Neuronal stem cell (in vitro differentiated cells): Measurements from ENCODE around the gene SH2D3A.
A peak's percentile ranks its signal among the peaks of the same experiment; 100 is the strongest.

Experiments
- DNase-seq: peaks from one replicate; pipeline ENCODE4 v3.0.0-alpha.2; 2013; ENCODE audit warnings: low spot score
- H2AFZ ChIP-seq: one replicate; pipeline ENCODE4 v1.6.1; 2013; ENCODE audit warnings: mild to moderate bottlenecking, low read length, inconsistent platforms
- H2AK5ac ChIP-seq: 2 replicates; pipeline ENCODE4 v1.6.1; 2013; ENCODE audit warnings: low read depth, mild to moderate bottlenecking, inconsistent platforms, low read length, moderate library complexity, mixed read lengths
- H2BK120ac ChIP-seq: 2 replicates; pipeline ENCODE4 v1.6.1; 2013; ENCODE audit warnings: low read depth, mild to moderate bottlenecking, inconsistent platforms, low read length, moderate library complexity, mixed read lengths
- H2BK12ac ChIP-seq: one replicate; pipeline ENCODE4 v1.6.1; 2013; ENCODE audit warnings: low read length, inconsistent platforms
- H2BK15ac ChIP-seq: 2 replicates; pipeline ENCODE4 v1.6.1; 2013; ENCODE audit warnings: mild to moderate bottlenecking, low read length, inconsistent platforms, mixed read lengths
- H2BK5ac ChIP-seq: one replicate; pipeline ENCODE4 v1.6.1; 2013; ENCODE audit warnings: inconsistent platforms, mild to moderate bottlenecking, low read length, moderate library complexity
- H3K14ac ChIP-seq: one replicate; pipeline ENCODE4 v1.6.1; 2013; ENCODE audit warnings: low read length, inconsistent platforms
- H3K18ac ChIP-seq: 2 replicates; pipeline ENCODE4 v1.6.1; 2013; ENCODE audit warnings: low read length, inconsistent platforms
- H3K23ac ChIP-seq: 2 replicates; pipeline ENCODE4 v1.6.1; 2013; ENCODE audit warnings: low read depth, mild to moderate bottlenecking, mixed read lengths, low read length, inconsistent platforms; ENCODE audit not compliant: poor library complexity
- H3K27ac ChIP-seq: replicated peaks from 3 replicates; pipeline ENCODE4 v1.5.1; 2013; ENCODE audit warnings: low read length, inconsistent platforms
- H3K27me3 ChIP-seq, 3 experiments: 2 replicates each; pipeline ENCODE4 v1.6.1; 2013; ENCODE audit warnings: low read length in 3 of 3, mild to moderate bottlenecking in 2 of 3, inconsistent platforms in 1 of 3, low read depth in 1 of 3, mixed read lengths in 1 of 3, moderate library complexity in 1 of 3; ENCODE audit not compliant: control insufficient read depth in 3 of 3, insufficient read depth in 3 of 3
- H3K36me3 ChIP-seq, 2 donors: replicated peaks in 1 of 2; 2 replicates each; pipeline ENCODE4 v1.6.1; 2013; ENCODE audit warnings: low read length in 2 of 2; ENCODE audit not compliant: control insufficient read depth in 2 of 2, insufficient read depth in 2 of 2
- H3K4ac ChIP-seq: 2 replicates; pipeline ENCODE4 v1.6.1; 2013; ENCODE audit warnings: inconsistent platforms, mild to moderate bottlenecking, low read length, moderate library complexity
- H3K4me1 ChIP-seq, 2 donors: 1 replicate in 1 of 2; 2 replicates in 1 of 2; pipeline ENCODE4 v1.6.1; 2013; ENCODE audit warnings: low read length in 2 of 2, low read depth in 1 of 2; ENCODE audit not compliant: control insufficient read depth in 2 of 2, insufficient read depth in 1 of 2
- H3K4me2 ChIP-seq: one replicate; pipeline ENCODE4 v1.6.1; 2013; ENCODE audit warnings: mild to moderate bottlenecking, low read length, inconsistent platforms; ENCODE audit not compliant: insufficient read depth, poor library complexity, severe bottlenecking
- H3K4me3 ChIP-seq, 2 donors: 2 replicates each; pipeline ENCODE4 v1.5.1; 2013; ENCODE audit warnings: low read length in 2 of 2, mild to moderate bottlenecking in 2 of 2, inconsistent platforms in 1 of 2, moderate library complexity in 1 of 2
- H3K79me1 ChIP-seq: one replicate; pipeline ENCODE4 v1.6.1; 2013; ENCODE audit warnings: low read depth, mild to moderate bottlenecking, inconsistent platforms, low read length, moderate library complexity
- H3K9ac ChIP-seq: one replicate; pipeline ENCODE4 v1.6.1; 2013; ENCODE audit warnings: mild to moderate bottlenecking, low read depth, low read length, inconsistent platforms; ENCODE audit not compliant: poor library complexity
- H3K9me3 ChIP-seq, 2 donors: replicated peaks in 1 of 2; 2 replicates each; pipeline versions ENCODE3 to v1.6.1; 2013; ENCODE audit warnings: low read length in 2 of 2, mild to moderate bottlenecking in 2 of 2, inconsistent platforms in 1 of 2, low read depth in 1 of 2, mixed read lengths in 1 of 2, moderate library complexity in 1 of 2; ENCODE audit not compliant: control insufficient read depth in 2 of 2, insufficient read depth in 1 of 2
- H4K8ac ChIP-seq: one replicate; pipeline ENCODE4 v1.6.1; 2013; ENCODE audit warnings: low read depth, mild to moderate bottlenecking, inconsistent platforms, low read length, moderate library complexity
- H4K91ac ChIP-seq: one replicate; pipeline ENCODE4 v1.6.1; 2013; ENCODE audit warnings: low read length, low read depth, mild to moderate bottlenecking, inconsistent platforms; ENCODE audit not compliant: poor library complexity
- WGBS, 2 donors: extraction: QIAGEN DNeasy Blood & Tissue Kit; methylation state at CpG; one replicate each; pipeline ENCODE4 v1.1.7; 2013; ENCODE audit warnings: missing lambda C conversion rate in 2 of 2, mixed read lengths in 1 of 2; ENCODE audit not compliant: insufficient read length in 2 of 2, insufficient replicate concordance in 1 of 2; ENCODE audit errors: extremely low coverage in 2 of 2; 5-methylcytosine and 5-hydroxymethylcytosine counted together

The SH2D3A gene

GRCh38 chr19:6743066-6743465 lies 24.2 kb downstream of the SH2D3A start:
- no peak overlapping the region for H3K4me3 ChIP-seq
- no peaks in the 10 kb centered on the region for H3K27me3 ChIP-seq
- H3K4me2 ChIP-seq, result no peak overlapping the region
- no peak overlapping the region for H4K91ac ChIP-seq
- no peak overlapping the region for H4K8ac ChIP-seq
- H3K79me1 ChIP-seq, result no peaks in the 10 kb centered on the region
- no peak overlapping the region for H2BK120ac ChIP-seq
- H2BK12ac ChIP-seq, result no peak overlapping the region
- no peak overlapping the region for H3K23ac ChIP-seq
- H2AFZ ChIP-seq, result no peak overlapping the region
- peak overlapping the region; percentile 12 for H2AK5ac ChIP-seq
- no peak overlapping the region for H2BK5ac ChIP-seq
- no peak for DNase-seq
- no peak overlapping the region for H3K4ac ChIP-seq
- H3K9ac ChIP-seq, result no peak overlapping the region
- H3K9me3 ChIP-seq, result peaks cover 3 to 9% of the 10 kb centered on the region in 2 donors
- peaks cover 17 to 37% of the 10 kb centered on the region in 2 donors for H3K36me3 ChIP-seq
- no peak overlapping the region for H2BK15ac ChIP-seq
- H3K27ac ChIP-seq, result peak overlapping the region; percentile 92
- no peak overlapping the region for H3K14ac ChIP-seq
- H3K18ac ChIP-seq, result peak overlapping the region; percentile 90
- WGBS, 2 donors, result no CpG with 5 or more reads among the region's 7 CpGs
- H3K4me1 ChIP-seq, result peaks cover 31 to 32% of the 10 kb centered on the region in 2 donors

- Histone ChIP-seq H2BK15ac (no peak overlapping the region), H3K36me3 (peaks cover 3 to 17% of the 10 kb centered on the region in 2 donors), H3K23ac (peak overlapping the region; percentile 52), H3K27me3 (no peaks in the 10 kb centered on the region), H3K4me3 (peak overlapping the region; percentile 72 to 95), H4K8ac (no peak overlapping the region), H3K4me2 (peak overlapping the region; percentile 79), H2BK5ac (peak overlapping the region; percentile 68), H2AFZ (peak overlapping the region; percentile 88), H3K79me1 (no peaks in the 10 kb centered on the region), H3K27ac (no peak overlapping the region), H3K14ac (no peak overlapping the region), H3K18ac (peak overlapping the region; percentile 93), H3K4me1 (peaks cover 33 to 36% of the 10 kb centered on the region in 2 donors), H2BK12ac (no peak overlapping the region), H3K4ac (no peak overlapping the region), H2BK120ac (no peak overlapping the region), H4K91ac (no peak overlapping the region), H3K9me3 (peaks cover 0 to 3% of the 10 kb centered on the region in 2 donors), H2AK5ac (peak overlapping the region; percentile 57), H3K9ac (peak overlapping the region; percentile 79)
- DNase-seq, result peak; percentile 67
- WGBS, 2 donors, result no CpG with 5 or more reads among the region's 46 CpGs
Observed at GRCh38 chr19:6740589-6741343, 26.5 kb downstream of the SH2D3A start.

- peak overlapping the region; percentile 49 for H2BK5ac ChIP-seq
- H2BK12ac ChIP-seq, result no peak overlapping the region
- H3K23ac ChIP-seq, result peak overlapping the region; percentile 52
- peak overlapping the region; percentile 88 for H2AFZ ChIP-seq
- no peak for DNase-seq
- peak overlapping the region; percentile 93 for H3K18ac ChIP-seq
- peaks cover 2 to 10% of the 10 kb centered on the region in 2 donors for H3K36me3 ChIP-seq
- no peak overlapping the region for H4K91ac ChIP-seq
- H3K79me1 ChIP-seq, result peaks cover 2% of the 10 kb centered on the region
- H3K4me3 ChIP-seq, result peak overlapping the region; percentile 72 to 95
- peak overlapping the region; percentile 79 for H3K4me2 ChIP-seq
- peaks cover 34 to 39% of the 10 kb centered on the region in 2 donors for H3K4me1 ChIP-seq
- no peak overlapping the region for H4K8ac ChIP-seq
- no peaks in the 10 kb centered on the region for H3K27me3 ChIP-seq
- H2AK5ac ChIP-seq, result peak overlapping the region; percentile 57
- no CpG with 5 or more reads among the region's 34 CpGs for WGBS, 2 donors
- H3K9me3 ChIP-seq, result no peaks in the 10 kb centered on the region
- H2BK120ac ChIP-seq, result peak overlapping the region; percentile 64
- H2BK15ac ChIP-seq, result no peak overlapping the region
- H3K27ac ChIP-seq, result no peak overlapping the region
- no peak overlapping the region for H3K4ac ChIP-seq
- H3K9ac ChIP-seq, result peak overlapping the region; percentile 75
- no peak overlapping the region for H3K14ac ChIP-seq
Observed at GRCh38 chr19:6739883-6740588, 27.2 kb downstream of the SH2D3A start.

- peak within 1 kb of the TSS; percentile 90 for H2AFZ ChIP-seq
- peak within 1 kb of the TSS; percentile 72 to 95 for H3K4me3 ChIP-seq
- peaks cover 30 to 36% of the 10 kb centered on the region in 2 donors for H3K4me1 ChIP-seq
- WGBS, 2 donors, result no CpG with 5 or more reads among the region's 47 CpGs
- no peak within 1 kb of the TSS for H3K14ac ChIP-seq
- peaks cover 0 to 6% of the 10 kb centered on the region in 2 donors for H3K36me3 ChIP-seq
- peak within 1 kb of the TSS; percentile 92 for H2BK120ac ChIP-seq
- peak; percentile 79 for DNase-seq
- H3K27ac ChIP-seq, result peak within 1 kb of the TSS; percentile 32
- H4K91ac ChIP-seq, result no peak within 1 kb of the TSS
- H3K4me2 ChIP-seq, result peak within 1 kb of the TSS; percentile 79
- no peaks in the 10 kb centered on the region for H3K9me3 ChIP-seq
- no peaks in the 10 kb centered on the region for H3K27me3 ChIP-seq
- H3K18ac ChIP-seq, result peak within 1 kb of the TSS; percentile 93
- peaks cover 2% of the 10 kb centered on the region for H3K79me1 ChIP-seq
- H4K8ac ChIP-seq, result no peak within 1 kb of the TSS
- peak within 1 kb of the TSS; percentile 91 for H2AK5ac ChIP-seq
- no peak within 1 kb of the TSS for H3K4ac ChIP-seq
- peak within 1 kb of the TSS; percentile 92 for H2BK12ac ChIP-seq
- peak within 1 kb of the TSS; percentile 97 for H2BK15ac ChIP-seq
- peak within 1 kb of the TSS; percentile 97 for H3K23ac ChIP-seq
- peak within 1 kb of the TSS; percentile 76 for H2BK5ac ChIP-seq
- peak within 1 kb of the TSS; percentile 75 for H3K9ac ChIP-seq
Observed at GRCh38 chr19:6739390-6739882, 27.8 kb downstream of the SH2D3A start, which contains the start of gene TRIP10. TSS of gene TRIP10 (plus strand) at chr19:6739680. CDS start at chr19:6739762, 82 bp downstream.
